Cardiac fibroblast (primary cell): ENCODE results near the gene ASXL1.

Source experiments
- DNase-seq, 2 donors: peaks; one replicate each; pipeline versions ENCODE4 v3.0.0 to v3.0.0-alpha.2; 2010; ENCODE audit warnings: low read depth in 2 of 2
- H3K4me3 ChIP-seq, 2 donors: replicated peaks in 1 of 2; 1 replicate in 1 of 2; 2 replicates in 1 of 2; pipeline ENCODE4 v1.5.1; 2011; ENCODE audit warnings: low read depth in 2 of 2, low read length in 2 of 2, mild to moderate bottlenecking in 2 of 2, moderate library complexity in 1 of 2
- CTCF ChIP-seq: IDR thresholded peaks from one replicate; pipeline ENCODE4 v1.5.1; 2011; ENCODE audit warnings: low read depth, mild to moderate bottlenecking, low read length, inconsistent platforms

The ASXL1 gene

DNA sequence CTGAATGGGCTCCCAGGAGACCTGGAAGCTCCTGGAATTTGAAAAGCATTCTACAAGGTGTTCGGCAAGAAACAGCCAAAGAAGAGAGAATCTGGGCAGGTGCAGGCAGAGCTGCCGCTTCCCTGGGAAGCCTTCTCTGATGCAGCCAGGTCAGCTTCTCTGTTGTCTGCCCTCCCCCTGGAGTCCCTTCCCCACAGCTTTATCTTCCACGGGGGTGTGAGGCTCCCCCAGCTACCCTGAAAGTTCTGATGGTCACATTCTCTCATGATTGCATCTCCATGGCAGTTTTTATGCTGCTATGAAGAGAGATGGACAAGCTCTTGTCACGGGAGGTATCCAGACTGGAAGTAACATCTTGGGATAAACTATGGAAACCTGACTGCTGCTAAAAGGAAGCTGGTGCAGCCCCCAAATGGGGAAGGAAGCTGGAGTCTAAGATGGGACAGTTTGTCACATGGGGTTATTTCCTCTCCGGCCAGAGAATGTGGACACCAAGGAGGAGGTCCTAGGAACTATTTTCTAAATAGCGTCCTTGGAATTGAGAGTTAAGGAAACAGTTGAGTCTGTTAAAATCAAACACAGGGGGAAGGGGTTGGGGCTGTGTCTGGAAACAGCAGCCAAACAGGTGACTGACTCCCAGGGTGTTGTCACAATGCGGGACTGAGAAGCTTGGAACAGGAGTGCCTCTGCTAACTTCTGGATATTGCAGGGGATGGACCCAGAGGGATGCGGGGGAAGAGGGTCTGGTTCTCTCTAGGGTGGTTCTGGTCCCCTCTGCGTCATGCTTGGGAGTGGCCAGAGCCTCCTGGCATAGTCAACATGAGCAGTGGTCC is 91.1 kb downstream of the ASXL1 start:
- H3K4me3 ChIP-seq: no peak overlapping the region
- no peak for DNase-seq
- TF ChIP-seq CTCF: no peak

- DNase-seq: no peak
- no peak overlapping the region for H3K4me3 ChIP-seq
- TF ChIP-seq CTCF: no peak
These were observed 91.8 kb downstream of the ASXL1 start for GRCh38 chr20:32449890-32450401.

GRCh38 chr20:32450484-32451061 is 92.4 kb downstream of the ASXL1 start:
- no peak for DNase-seq
- no peak for TF ChIP-seq CTCF
- no peak overlapping the region for H3K4me3 ChIP-seq

DNA sequence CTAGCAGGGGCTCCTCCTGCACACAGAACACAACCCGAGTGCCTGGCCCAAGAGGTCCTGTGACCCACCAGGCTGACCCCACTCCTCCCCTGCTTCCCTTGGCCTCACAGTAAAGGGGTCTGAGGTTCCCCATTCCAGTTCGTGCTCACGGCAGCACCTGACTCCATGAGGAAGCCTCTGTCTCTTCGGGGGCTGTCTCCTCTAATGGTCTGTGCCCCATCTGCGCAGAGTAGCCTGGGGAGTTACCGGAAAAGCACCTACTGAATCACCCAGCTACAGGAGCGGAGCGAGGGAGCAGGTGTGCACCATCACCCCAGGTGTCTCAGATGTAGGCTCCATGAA is 93.2 kb downstream of the ASXL1 start:
- no peak overlapping the region for H3K4me3 ChIP-seq
- DNase-seq: no peak
- TF ChIP-seq CTCF: no peak

DNA sequence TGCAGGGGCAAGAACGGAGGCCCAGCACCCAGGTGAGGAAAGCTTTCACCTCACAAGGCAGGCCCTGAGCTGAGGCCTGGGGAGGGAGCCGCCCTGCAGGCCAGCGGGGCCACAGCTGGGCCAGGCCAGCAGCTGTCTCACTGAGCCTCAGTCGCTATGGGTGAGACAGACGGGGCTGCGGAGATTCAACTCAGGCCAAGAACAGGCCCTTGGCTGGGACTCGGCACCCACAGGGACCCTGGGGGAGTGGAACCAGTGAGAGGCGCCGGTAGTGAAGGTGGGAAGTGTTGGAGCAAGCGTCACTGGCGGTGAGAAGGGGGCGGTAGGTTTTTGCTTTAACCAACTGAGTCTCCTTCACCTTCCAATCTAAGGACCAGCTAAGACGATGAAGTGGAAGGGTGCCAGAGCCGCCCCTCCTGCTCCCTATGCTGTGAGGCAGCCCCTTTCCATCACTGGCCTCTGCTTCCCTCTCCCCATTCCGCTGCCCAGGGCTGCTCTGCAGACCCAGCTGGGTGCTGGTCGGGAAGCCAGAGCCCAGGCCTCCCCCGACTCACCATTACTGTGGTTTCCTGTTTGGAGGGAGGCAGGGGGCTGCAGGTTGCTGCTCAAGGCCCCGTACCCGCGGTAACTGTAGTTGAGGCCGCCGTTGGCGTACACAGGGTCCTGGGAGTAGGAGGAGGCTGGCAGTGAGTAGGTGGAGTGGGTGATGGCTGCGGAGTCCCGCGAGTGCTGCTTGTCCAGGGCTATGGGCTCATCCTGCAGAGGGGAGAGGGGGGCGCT is 93.7 kb downstream of the ASXL1 start:
- DNase-seq: no peak
- no peak overlapping the region for H3K4me3 ChIP-seq

More for the DNA sequence above, 93.7 kb downstream of the ASXL1 start:
- no peak for TF ChIP-seq CTCF
